ENCODE measurements around the gene RNF220. TPM values are rescaled to one million over a fixed set of nuclear protein-coding genes. Genes with fewer than 3 reads are reported as not detected.

The RNF220 gene
- total and polyA plus RNA-seq, 2 of the 13 experiments (the other 11 are each of a cell fraction or from before 2014, with no cell fraction given): 48.2 to 72.1 TPM

GRCh38 chr1:44514673-44515072 lies 109.6 kb downstream of the RNF220 start:
- in situ Hi-C loops (cut with HindIII; ENCODE audit: extremely low pct_ligation_motif_present, low pct_unique_long_range_greater_than_20kb): no loop called here
- intact Hi-C loops (cut with micrococcal nuclease; ENCODE audit: unreplicated experiment): loop anchor here (10.0 kb wide), 1 partner anchor 330 kb away; no protein-coding TSS in a partner anchor
- Histone ChIP-seq H3K27ac (ENCODE audit: extremely low read length, insufficient read depth, low read length) (no peak overlapping the region), H2AFZ (ENCODE audit: low read length) (no peak overlapping the region), H3K4me1 (ENCODE audit: insufficient read depth, low read length) (peaks cover 23% of the 10 kb centered on the region), H4K20me1 (ENCODE audit: insufficient read depth, low read length) (no peaks in the 10 kb centered on the region), H3K9ac (ENCODE audit: insufficient read depth, low read depth, low read length) (no peak overlapping the region), H3K4me3 (replicated peaks in 1 of 3; ENCODE audit: insufficient read depth in 1 of 3, low read depth in 2 of 3, low read length in 3 of 3) (no peak overlapping the region), H3K36me3 (replicated peaks in 1 of 2; ENCODE audit: control insufficient read depth in 1 of 2, insufficient read depth in 2 of 2, low read length in 2 of 2) (peaks cover 0 to 6% of the 10 kb centered on the region in 2 experiments; a peak in 2 of 5 replicates), H3K4me2 (ENCODE audit: low read depth, low read length) (peak overlapping the region; percentile 8), H3K9me3 (ENCODE audit: low read length) (no peaks in the 10 kb centered on the region), H3K27me3 (ENCODE audit: control insufficient read depth in 1 of 2, insufficient read depth in 2 of 2, low read length in 2 of 2) (no peaks in the 10 kb centered on the region; a peak in 1 of 5 replicates), H3K79me2 (ENCODE audit: insufficient read depth, low read length) (no peaks in the 10 kb centered on the region)
- ATAC-seq (peak; percentile 63), DNase-seq (ENCODE audit: low spot score) (peak; percentile 18), FAIRE-seq (no peak)
- CTCF ChIA-PET (ENCODE audit: low intra/inter-chr PET ratio, low total read pairs): no interaction called here
- 0% methylated on average over 2 of the region's 2 CpGs for WGBS (ENCODE audit: low lambda C conversion rate)
- no TSS peak for BruUV-seq (replicated peaks)
- POLR2A ChIA-PET: no interaction called here
- TF ChIP-seq HBP1 (CRISPR knock-in tag; IDR thresholded peaks at IDR 0.05; ENCODE audit: low read depth) (no peak), STAT5B (CRISPR knock-in tag; IDR thresholded peaks at IDR 0.05) (no peak), CENPX (CRISPR knock-in tag; IDR thresholded peaks at IDR 0.05) (no peak), TRIM22 (IDR thresholded peaks at IDR 0.05) (no peak), ZNF629 (CRISPR knock-in tag; conservative IDR thresholded peaks at IDR 0.05) (peak; percentile 36; the same call in 1 of the 2 replicates), ZNF431 (CRISPR knock-in tag; IDR thresholded peaks at IDR 0.05; ENCODE audit: borderline replicate concordance, low read depth) (peak; percentile 96; the same call in 1 of the 2 replicates), RARA (CRISPR knock-in tag; IDR thresholded peaks at IDR 0.05) (peak; percentile 46; the same call in 1 of the 2 replicates), ZNF207 (IDR thresholded peaks at IDR 0.05; ENCODE audit: borderline replicate concordance) (no peak), ZSCAN5A (CRISPR knock-in tag; IDR thresholded peaks at IDR 0.05; ENCODE audit: borderline replicate concordance) (no peak), NR2F6 (IDR thresholded peaks at IDR 0.05) (peak; percentile 76), NR2F6 (CRISPR knock-in tag; IDR thresholded peaks at IDR 0.05) (peak; percentile 61; the same call in 1 of the 2 replicates), ATF1 (CRISPR knock-in tag; IDR thresholded peaks at IDR 0.05) (no peak)
- TF ChIP-seq, protein P1, sequence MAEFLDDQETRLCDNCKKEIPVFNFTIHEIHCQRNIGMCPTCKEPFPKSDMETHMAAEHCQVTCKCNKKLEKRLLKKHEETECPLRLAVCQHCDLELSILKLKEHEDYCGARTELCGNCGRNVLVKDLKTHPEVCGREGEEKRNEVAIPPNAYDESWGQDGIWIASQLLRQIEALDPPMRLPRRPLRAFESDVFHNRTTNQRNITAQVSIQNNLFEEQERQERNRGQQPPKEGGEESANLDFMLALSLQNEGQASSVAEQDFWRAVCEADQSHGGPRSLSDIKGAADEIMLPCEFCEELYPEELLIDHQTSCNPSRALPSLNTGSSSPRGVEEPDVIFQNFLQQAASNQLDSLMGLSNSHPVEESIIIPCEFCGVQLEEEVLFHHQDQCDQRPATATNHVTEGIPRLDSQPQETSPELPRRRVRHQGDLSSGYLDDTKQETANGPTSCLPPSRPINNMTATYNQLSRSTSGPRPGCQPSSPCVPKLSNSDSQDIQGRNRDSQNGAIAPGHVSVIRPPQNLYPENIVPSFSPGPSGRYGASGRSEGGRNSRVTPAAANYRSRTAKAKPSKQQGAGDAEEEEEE (CRISPR knock-in tag; IDR thresholded peaks at IDR 0.05; ENCODE audit: borderline replicate concordance): no peak
- TF ChIP-seq, protein P2, sequence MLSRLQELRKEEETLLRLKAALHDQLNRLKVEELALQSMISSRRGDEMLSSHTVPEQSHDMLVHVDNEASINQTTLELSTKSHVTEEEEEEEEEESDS (CRISPR knock-in tag; IDR thresholded peaks at IDR 0.05; ENCODE audit: borderline replicate concordance): no peak
- TF ChIP-seq, protein P3, sequence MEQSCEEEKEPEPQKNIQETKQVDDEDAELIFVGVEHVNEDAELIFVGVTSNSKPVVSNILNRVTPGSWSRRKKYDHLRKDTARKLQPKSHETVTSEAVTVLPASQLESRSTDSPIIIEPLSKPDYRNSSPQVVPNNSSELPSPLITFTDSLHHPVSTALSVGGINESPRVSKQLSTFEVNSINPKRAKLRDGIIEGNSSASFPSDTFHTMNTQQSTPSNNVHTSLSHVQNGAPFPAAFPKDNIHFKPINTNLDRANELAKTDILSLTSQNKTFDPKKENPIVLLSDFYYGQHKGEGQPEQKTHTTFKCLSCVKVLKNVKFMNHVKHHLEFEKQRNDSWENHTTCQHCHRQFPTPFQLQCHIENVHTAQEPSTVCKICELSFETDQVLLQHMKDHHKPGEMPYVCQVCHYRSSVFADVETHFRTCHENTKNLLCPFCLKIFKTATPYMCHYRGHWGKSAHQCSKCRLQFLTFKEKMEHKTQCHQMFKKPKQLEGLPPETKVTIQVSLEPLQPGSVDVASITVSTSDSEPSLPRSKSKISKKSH (CRISPR knock-in tag; IDR thresholded peaks at IDR 0.05; ENCODE audit: borderline replicate concordance): no peak
